ENCODE data around the gene CHAD.

The CHAD gene

DNA sequence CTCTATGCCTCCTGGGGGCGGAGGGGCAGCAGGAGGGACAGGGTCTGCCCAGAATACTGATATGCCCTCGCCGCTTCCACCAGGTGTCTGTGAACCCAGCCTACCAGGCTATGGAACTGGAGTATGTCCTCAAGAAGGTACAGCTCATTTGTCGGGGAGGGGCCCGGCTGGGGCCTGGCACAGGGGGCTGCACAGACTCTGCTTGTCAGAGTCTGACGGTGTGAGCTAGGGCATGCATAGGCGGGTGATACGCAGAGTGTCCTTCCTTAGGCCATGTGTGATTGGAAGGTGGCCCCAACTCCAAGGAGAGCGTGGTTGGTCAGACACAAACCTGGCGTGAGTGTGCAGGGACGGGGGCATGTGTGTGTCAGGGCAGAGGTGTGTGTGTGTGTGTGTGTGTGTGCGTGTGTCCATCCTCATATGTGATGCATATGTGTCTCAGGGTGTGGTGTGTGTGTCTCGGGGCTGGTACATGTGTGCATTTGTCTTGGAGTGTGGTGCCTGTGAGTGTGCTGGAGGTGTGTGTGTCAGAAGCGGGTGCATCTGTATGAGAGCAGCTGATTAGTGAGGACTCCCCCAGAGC is 7.0 kb downstream of the CHAD start:
- no peak overlapping the region for H2AFZ ChIP-seq (ENCODE audit: low read depth)
- H3K36me3 ChIP-seq (ENCODE audit: insufficient read depth) = no peaks in the 10 kb centered on the region
- H4K20me1 ChIP-seq (ENCODE audit: insufficient read depth) = no peaks in the 10 kb centered on the region
- H3K27ac ChIP-seq = no peak overlapping the region
- no peak overlapping the region for H3K4me2 ChIP-seq
- H3K27me3 ChIP-seq (ENCODE audit: insufficient read depth, low read depth) = no peaks in the 10 kb centered on the region
- H3K4me3 ChIP-seq (IDR thresholded peaks at IDR 0.05; ENCODE audit: insufficient read depth, low read depth, low read length) = no peak overlapping the region
- H3K4me1 ChIP-seq (ENCODE audit: low read depth, poor library complexity, severe bottlenecking) = no peaks in the 10 kb centered on the region
- TF ChIP-seq, protein P1, sequence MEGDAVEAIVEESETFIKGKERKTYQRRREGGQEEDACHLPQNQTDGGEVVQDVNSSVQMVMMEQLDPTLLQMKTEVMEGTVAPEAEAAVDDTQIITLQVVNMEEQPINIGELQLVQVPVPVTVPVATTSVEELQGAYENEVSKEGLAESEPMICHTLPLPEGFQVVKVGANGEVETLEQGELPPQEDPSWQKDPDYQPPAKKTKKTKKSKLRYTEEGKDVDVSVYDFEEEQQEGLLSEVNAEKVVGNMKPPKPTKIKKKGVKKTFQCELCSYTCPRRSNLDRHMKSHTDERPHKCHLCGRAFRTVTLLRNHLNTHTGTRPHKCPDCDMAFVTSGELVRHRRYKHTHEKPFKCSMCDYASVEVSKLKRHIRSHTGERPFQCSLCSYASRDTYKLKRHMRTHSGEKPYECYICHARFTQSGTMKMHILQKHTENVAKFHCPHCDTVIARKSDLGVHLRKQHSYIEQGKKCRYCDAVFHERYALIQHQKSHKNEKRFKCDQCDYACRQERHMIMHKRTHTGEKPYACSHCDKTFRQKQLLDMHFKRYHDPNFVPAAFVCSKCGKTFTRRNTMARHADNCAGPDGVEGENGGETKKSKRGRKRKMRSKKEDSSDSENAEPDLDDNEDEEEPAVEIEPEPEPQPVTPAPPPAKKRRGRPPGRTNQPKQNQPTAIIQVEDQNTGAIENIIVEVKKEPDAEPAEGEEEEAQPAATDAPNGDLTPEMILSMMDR (conservative IDR thresholded peaks at IDR 0.05; ENCODE audit: low read depth, low read length) = no peak
- no peak overlapping the region for H3K9ac ChIP-seq
- no peaks in the 10 kb centered on the region for H3K79me2 ChIP-seq (ENCODE audit: insufficient read depth, low read depth)

DNA sequence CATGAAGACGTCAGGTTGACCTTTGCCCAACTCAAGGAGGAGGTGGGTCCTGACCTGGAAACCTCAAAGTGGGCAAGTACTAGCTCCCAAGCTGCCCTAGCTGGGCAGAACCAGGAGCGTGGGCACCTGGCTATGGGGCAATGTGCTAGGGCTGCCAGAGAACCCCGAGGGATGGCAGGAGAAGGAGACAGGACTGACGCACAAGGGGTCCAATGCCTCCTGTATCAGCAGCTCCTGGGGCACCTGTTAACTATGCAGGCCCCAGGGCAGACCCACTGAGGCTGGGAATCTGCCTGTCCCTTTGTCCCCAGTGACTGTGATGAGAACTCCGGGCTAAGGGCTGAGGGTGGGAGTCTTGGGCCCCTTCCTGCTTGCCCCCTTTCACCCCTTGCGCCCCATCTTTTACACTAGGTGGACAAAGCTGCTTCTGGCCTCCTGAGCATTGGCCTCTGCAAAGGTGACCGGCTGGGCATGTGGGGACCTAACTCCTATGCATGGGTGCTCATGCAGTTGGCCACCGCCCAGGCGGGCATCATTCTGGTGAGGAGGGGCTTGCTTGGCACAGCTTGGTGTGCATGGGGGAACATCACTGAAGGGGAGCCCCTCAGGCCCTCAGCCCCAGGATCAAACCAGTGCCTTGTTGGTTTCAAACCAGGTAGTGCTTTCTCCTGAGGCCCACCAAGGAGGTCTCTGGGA is 7.7 kb downstream of the CHAD start:
- no peaks in the 10 kb centered on the region for H3K27me3 ChIP-seq (ENCODE audit: insufficient read depth, low read depth)
- no peak overlapping the region for H2AFZ ChIP-seq (ENCODE audit: low read depth)
- H3K4me3 ChIP-seq (IDR thresholded peaks at IDR 0.05; ENCODE audit: insufficient read depth, low read depth, low read length) = no peak overlapping the region
- H3K4me1 ChIP-seq (ENCODE audit: low read depth, poor library complexity, severe bottlenecking) = no peaks in the 10 kb centered on the region
- H3K79me2 ChIP-seq (ENCODE audit: insufficient read depth, low read depth) = no peaks in the 10 kb centered on the region
- TF ChIP-seq, protein P1 (conservative IDR thresholded peaks at IDR 0.05; ENCODE audit: low read depth, low read length) = no peak
- no peak overlapping the region for H3K4me2 ChIP-seq
- no peaks in the 10 kb centered on the region for H4K20me1 ChIP-seq (ENCODE audit: insufficient read depth)
- H3K9ac ChIP-seq = no peak overlapping the region
- no peaks in the 10 kb centered on the region for H3K36me3 ChIP-seq (ENCODE audit: insufficient read depth)
- H3K27ac ChIP-seq = no peak overlapping the region

DNA sequence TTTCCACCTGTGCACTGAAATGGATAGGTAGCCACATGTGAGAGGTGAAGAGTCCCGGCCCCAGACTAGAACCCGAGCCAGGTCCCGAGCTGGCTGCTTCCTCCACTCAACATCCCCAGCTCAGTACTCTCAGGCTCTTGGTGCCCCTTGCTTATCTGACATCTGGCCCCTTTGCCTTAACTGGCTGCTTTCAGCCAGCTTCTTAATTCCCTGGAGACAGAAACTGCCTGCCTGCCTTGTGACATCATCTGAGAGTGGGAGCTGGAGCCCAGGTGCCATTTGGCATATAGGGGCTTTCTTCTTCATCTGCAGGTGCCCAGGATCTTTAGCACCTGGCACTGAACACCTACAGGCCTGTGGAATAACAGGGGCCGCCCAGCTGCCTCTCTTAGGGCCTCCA is 8.9 kb downstream of the CHAD start:
- Histone ChIP-seq H3K27me3 (ENCODE audit: insufficient read depth, low read depth) (no peaks in the 10 kb centered on the region), H3K4me3 (IDR thresholded peaks at IDR 0.05; ENCODE audit: insufficient read depth, low read depth, low read length) (no peak overlapping the region), H3K36me3 (ENCODE audit: insufficient read depth) (no peaks in the 10 kb centered on the region), H2AFZ (ENCODE audit: low read depth) (no peak overlapping the region), H3K4me2 (no peak overlapping the region), H4K20me1 (ENCODE audit: insufficient read depth) (no peaks in the 10 kb centered on the region), H3K9ac (no peak overlapping the region), H3K27ac (no peak overlapping the region), H3K79me2 (ENCODE audit: insufficient read depth, low read depth) (no peaks in the 10 kb centered on the region), H3K4me1 (ENCODE audit: low read depth, poor library complexity, severe bottlenecking) (no peaks in the 10 kb centered on the region)
- TF ChIP-seq, protein P1 (conservative IDR thresholded peaks at IDR 0.05; ENCODE audit: low read depth, low read length) = no peak

DNA sequence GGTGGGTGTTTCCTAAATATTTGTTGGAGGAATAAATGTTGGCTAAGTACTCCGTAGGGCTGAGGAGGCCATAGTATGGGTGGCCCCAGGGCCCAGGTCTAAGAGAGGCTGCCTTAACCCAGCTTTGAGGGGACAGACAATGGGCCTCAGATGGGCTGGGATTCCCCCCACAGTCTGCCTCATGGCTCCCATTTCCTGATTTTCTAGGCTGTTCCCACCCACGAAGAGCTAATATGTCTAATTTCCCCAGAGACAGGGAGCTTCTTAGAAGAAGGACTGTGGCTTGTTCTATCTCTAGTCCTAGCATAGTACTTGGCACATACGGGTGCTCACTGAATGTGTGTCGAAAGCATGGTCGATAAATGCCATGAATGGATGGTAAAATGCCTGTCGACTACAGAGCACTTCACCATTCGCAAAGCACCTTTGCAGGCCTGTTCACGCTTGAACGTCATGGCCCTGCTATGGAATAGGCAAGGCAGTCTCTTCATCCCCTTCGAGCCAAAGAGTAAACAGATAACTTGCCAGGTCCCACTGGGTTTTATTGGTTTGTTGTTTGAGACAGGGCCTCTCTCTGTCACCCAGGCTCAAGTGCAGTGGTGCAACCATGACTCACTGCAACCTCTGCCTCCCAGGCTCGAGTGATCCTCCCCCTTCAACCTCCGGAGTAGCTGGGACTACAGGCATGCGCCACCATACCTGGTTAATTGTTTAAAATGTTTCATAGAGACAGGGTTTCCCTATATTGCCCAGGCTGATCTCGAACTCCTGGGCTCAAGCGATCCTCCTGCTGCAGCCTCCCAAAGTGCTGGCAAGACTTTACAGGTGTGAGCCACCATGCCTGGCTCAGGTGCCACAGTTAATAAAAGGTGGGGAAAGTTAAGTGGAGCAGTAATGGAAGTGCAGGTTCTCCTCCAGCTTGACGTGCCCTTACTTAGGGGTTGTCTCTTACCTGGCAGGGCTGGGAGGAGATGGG is 9.7 kb downstream of the CHAD start:
- Histone ChIP-seq H3K9ac (no peak overlapping the region), H4K20me1 (ENCODE audit: insufficient read depth) (no peaks in the 10 kb centered on the region), H3K79me2 (ENCODE audit: insufficient read depth, low read depth) (no peaks in the 10 kb centered on the region), H3K4me2 (no peak overlapping the region), H3K36me3 (ENCODE audit: insufficient read depth) (no peaks in the 10 kb centered on the region), H3K27ac (no peak overlapping the region), H2AFZ (ENCODE audit: low read depth) (no peak overlapping the region), H3K27me3 (ENCODE audit: insufficient read depth, low read depth) (no peaks in the 10 kb centered on the region), H3K4me1 (ENCODE audit: low read depth, poor library complexity, severe bottlenecking) (no peaks in the 10 kb centered on the region), H3K4me3 (IDR thresholded peaks at IDR 0.05; ENCODE audit: insufficient read depth, low read depth, low read length) (no peak overlapping the region)
- TF ChIP-seq, protein P1 (conservative IDR thresholded peaks at IDR 0.05; ENCODE audit: low read depth, low read length) = no peak

Measured in KMS-11 (cell line).